ENCODE measurements around the gene CYB5RL. TPM values are rescaled to one million over a fixed set of nuclear protein-coding genes. Genes with fewer than 3 reads are reported as not detected.
"Not testable (repeated sequence)": the region's sequence is repeated elsewhere in the genome, so short reads cannot be mapped to it uniquely, and the experiment has no call there.

Gene CYB5RL
- polyA plus RNA-seq, 1 of the 3 experiments (the other 2 are of a cell fraction): 3.3 TPM

DNA sequence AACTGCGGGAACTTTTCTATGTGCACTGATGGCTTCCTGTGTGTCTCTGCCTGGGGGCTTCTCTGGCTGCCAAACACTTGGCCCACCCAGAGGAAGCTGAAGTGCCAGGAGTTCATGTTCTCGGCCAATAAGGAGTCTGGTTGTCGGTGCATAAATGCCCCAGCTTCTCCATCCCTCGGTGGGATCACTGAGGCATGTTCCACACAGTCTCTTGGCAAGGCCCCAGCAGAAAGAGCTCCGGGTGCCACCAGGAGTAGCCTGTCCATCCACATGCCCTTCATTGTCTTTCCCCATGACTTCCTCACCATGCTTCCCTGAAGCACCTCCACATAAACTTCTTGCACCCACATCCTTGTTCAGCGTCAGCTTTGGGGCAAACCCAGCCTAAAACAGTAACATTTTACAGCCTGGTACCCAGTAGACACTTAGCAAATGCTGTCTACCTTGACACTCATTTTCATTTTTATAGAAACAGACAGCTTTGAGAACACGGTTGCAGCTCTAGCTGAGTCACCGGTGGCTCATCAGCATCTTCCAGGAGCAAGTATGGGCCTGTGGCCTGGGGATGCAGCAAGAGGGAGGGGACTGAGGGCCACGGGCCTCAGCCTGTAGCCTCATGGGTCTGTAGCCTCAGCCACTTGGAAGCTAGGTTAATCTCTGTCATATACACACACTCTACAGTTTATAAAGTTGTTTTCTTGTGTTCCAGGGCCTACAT lies 32.2 kb downstream of the CYB5RL start:
- no peaks in the 10 kb centered on the region for H3F3A ChIP-seq (replicated peaks; ENCODE audit: insufficient read depth)
- no peaks in the 10 kb centered on the region for H3K9me3 ChIP-seq
- CTCF ChIA-PET: interaction anchor here (1.0 to 1.3 kb wide), 2 partner anchors 13 to 46 kb away, joined by 3 to 5 read pairs; no protein-coding TSS in a partner anchor
- no peaks in the 10 kb centered on the region for H3K9me2 ChIP-seq
- no peak overlapping the region for H3K27ac ChIP-seq (ENCODE audit: low read depth in 2 of 2, low read length in 1 of 2)
- POLR2A ChIA-PET: no interaction called here
- WGBS (ENCODE audit: low lambda C conversion rate): 50% methylated on average over 5 of the region's 9 CpGs
- no peaks in the 10 kb centered on the region for H3K27me3 ChIP-seq (ENCODE audit: insufficient read depth)
- H3K4me3 ChIP-seq (ENCODE audit: low read depth in 2 of 2, low read length in 1 of 2): no peak overlapping the region
- no peaks in the 10 kb centered on the region for H3K36me3 ChIP-seq (replicated peaks in 1 of 2; ENCODE audit: control insufficient read depth in 1 of 2, insufficient read depth in 2 of 2, low read length in 1 of 2)
- H3K4me2 ChIP-seq: no peak overlapping the region
- H4K20me1 ChIP-seq (ENCODE audit: insufficient read depth): no peaks in the 10 kb centered on the region
- no peaks in the 10 kb centered on the region; a peak in 1 of 4 replicates for H3K4me1 ChIP-seq (ENCODE audit: control insufficient read depth in 1 of 2, insufficient read depth in 2 of 2, low read depth in 1 of 2, low read length in 1 of 2)
- no peak for DNase-seq
- H2AFZ ChIP-seq (ENCODE audit: low read depth): no peak overlapping the region
- TF ChIP-seq, protein P1, sequence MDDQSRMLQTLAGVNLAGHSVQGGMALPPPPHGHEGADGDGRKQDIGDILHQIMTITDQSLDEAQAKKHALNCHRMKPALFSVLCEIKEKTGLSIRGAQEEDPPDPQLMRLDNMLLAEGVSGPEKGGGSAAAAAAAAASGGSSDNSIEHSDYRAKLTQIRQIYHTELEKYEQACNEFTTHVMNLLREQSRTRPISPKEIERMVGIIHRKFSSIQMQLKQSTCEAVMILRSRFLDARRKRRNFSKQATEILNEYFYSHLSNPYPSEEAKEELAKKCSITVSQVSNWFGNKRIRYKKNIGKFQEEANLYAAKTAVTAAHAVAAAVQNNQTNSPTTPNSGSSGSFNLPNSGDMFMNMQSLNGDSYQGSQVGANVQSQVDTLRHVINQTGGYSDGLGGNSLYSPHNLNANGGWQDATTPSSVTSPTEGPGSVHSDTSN (IDR thresholded peaks at IDR 0.05): peak; percentile 86
- TF ChIP-seq JUND (IDR thresholded peaks at IDR 0.05): peak; percentile 56; the same call in 1 of the 2 replicates
- TF ChIP-seq, protein P2, sequence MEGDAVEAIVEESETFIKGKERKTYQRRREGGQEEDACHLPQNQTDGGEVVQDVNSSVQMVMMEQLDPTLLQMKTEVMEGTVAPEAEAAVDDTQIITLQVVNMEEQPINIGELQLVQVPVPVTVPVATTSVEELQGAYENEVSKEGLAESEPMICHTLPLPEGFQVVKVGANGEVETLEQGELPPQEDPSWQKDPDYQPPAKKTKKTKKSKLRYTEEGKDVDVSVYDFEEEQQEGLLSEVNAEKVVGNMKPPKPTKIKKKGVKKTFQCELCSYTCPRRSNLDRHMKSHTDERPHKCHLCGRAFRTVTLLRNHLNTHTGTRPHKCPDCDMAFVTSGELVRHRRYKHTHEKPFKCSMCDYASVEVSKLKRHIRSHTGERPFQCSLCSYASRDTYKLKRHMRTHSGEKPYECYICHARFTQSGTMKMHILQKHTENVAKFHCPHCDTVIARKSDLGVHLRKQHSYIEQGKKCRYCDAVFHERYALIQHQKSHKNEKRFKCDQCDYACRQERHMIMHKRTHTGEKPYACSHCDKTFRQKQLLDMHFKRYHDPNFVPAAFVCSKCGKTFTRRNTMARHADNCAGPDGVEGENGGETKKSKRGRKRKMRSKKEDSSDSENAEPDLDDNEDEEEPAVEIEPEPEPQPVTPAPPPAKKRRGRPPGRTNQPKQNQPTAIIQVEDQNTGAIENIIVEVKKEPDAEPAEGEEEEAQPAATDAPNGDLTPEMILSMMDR (IDR thresholded peaks at IDR 0.05): no peak
- TF ChIP-seq FOSL2 (IDR thresholded peaks at IDR 0.05; ENCODE audit: borderline replicate concordance, low read depth): peak; percentile 84
- no peak overlapping the region for H3K9ac ChIP-seq
- no peaks in the 10 kb centered on the region for H3K79me2 ChIP-seq (ENCODE audit: insufficient read depth)

DNA sequence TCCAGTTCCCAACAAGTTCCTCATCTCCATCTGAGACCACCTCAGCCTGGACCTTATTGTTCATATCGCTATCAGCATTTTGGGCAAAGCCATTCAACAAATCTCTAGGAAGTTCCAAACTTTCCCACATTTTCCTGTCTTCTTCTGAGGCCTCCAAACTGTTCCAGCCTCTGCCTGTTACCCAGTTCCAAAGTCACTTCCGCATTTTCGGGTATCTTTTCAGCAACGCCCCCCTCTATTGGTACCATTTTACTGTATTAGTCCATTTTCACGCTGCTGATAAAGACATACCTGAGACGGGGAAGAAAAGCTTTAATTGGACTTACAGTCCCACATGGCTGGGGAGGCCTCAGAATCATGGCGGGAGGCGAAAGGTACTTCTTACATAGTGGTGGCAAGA lies 33.5 kb downstream of the CYB5RL start:
- H3K4me1 ChIP-seq (ENCODE audit: control insufficient read depth in 1 of 2, insufficient read depth in 2 of 2, low read depth in 1 of 2, low read length in 1 of 2); H3K9ac ChIP-seq; POLR2A ChIA-PET; H3F3A ChIP-seq (replicated peaks; ENCODE audit: insufficient read depth); H3K9me2 ChIP-seq; H3K27ac ChIP-seq (ENCODE audit: low read depth in 2 of 2, low read length in 1 of 2); H3K4me3 ChIP-seq (ENCODE audit: low read depth in 2 of 2, low read length in 1 of 2); CTCF ChIA-PET; H3K79me2 ChIP-seq (ENCODE audit: insufficient read depth); H3K9me3 ChIP-seq; H2AFZ ChIP-seq (ENCODE audit: low read depth); H4K20me1 ChIP-seq (ENCODE audit: insufficient read depth); H3K27me3 ChIP-seq (ENCODE audit: insufficient read depth); H3K4me2 ChIP-seq; H3K36me3 ChIP-seq (replicated peaks in 1 of 2; ENCODE audit: control insufficient read depth in 1 of 2, insufficient read depth in 2 of 2, low read length in 1 of 2); DNase-seq: not testable (repeated sequence)
- WGBS (ENCODE audit: low lambda C conversion rate): 96% methylated on average over 8 of the region's 8 CpGs

DNA sequence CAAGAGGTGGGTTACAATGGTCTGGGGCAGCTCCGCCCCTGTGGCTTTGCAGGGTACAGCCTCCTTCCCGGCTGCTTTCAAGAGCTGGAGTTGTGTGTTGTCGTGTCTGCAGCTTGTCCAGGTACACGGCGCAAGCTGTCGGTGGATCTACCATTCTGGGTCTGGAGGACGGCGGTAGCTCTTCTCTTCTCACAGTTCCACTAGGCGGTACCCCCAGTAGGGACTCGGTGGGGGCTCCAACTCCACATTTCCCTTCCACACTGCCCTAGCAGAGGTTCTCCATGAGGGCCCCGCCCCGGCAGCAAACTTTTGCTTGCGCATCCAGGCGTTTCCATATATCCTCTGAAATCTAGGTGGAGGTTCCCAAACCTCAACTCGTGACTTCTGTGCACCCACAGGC lies 34.7 kb downstream of the CYB5RL start:
- Histone ChIP-seq H3K27me3 (ENCODE audit: insufficient read depth) (no peaks in the 10 kb centered on the region), H3K9me3 (no peaks in the 10 kb centered on the region), H3K4me1 (ENCODE audit: control insufficient read depth in 1 of 2, insufficient read depth in 2 of 2, low read depth in 1 of 2, low read length in 1 of 2) (no peaks in the 10 kb centered on the region; a peak in 1 of 4 replicates), H3K4me3 (ENCODE audit: low read depth in 2 of 2, low read length in 1 of 2) (no peak overlapping the region), H2AFZ (ENCODE audit: low read depth) (no peak overlapping the region), H3F3A (replicated peaks; ENCODE audit: insufficient read depth) (no peaks in the 10 kb centered on the region), H3K36me3 (replicated peaks in 1 of 2; ENCODE audit: control insufficient read depth in 1 of 2, insufficient read depth in 2 of 2, low read length in 1 of 2) (no peaks in the 10 kb centered on the region), H4K20me1 (ENCODE audit: insufficient read depth) (no peaks in the 10 kb centered on the region), H3K79me2 (ENCODE audit: insufficient read depth) (no peaks in the 10 kb centered on the region), H3K9ac (no peak overlapping the region), H3K9me2 (no peaks in the 10 kb centered on the region), H3K4me2 (no peak overlapping the region), H3K27ac (ENCODE audit: low read depth in 2 of 2, low read length in 1 of 2) (no peak overlapping the region)
- ChIA-PET POLR2A (no interaction called here), CTCF (no interaction called here)
- 84% methylated on average over 3 of the region's 15 CpGs for WGBS (ENCODE audit: low lambda C conversion rate)
- DNase-seq: no peak
- TF ChIP-seq NRF1 (IDR thresholded peaks at IDR 0.05; ENCODE audit: low read depth, low read length): no peak
- no peak for TF ChIP-seq POLR2AphosphoS5 (IDR thresholded peaks at IDR 0.05; ENCODE audit: low read depth, low read length)
- TF ChIP-seq RAD21 (IDR thresholded peaks at IDR 0.05; ENCODE audit: low read length): no peak
- no peak for TF ChIP-seq MEF2A (IDR thresholded peaks at IDR 0.05; ENCODE audit: borderline replicate concordance, low read depth)
- TF ChIP-seq MXI1 (IDR thresholded peaks at IDR 0.05; ENCODE audit: low read depth, low read length): no peak
- TF ChIP-seq SMC3 (IDR thresholded peaks at IDR 0.05; ENCODE audit: low read depth, low read length): no peak
- no peak for TF ChIP-seq ELF1 (IDR thresholded peaks at IDR 0.05)
- no peak for TF ChIP-seq YY1 (IDR thresholded peaks at IDR 0.05; ENCODE audit: low read depth)
- TF ChIP-seq, protein P3, sequence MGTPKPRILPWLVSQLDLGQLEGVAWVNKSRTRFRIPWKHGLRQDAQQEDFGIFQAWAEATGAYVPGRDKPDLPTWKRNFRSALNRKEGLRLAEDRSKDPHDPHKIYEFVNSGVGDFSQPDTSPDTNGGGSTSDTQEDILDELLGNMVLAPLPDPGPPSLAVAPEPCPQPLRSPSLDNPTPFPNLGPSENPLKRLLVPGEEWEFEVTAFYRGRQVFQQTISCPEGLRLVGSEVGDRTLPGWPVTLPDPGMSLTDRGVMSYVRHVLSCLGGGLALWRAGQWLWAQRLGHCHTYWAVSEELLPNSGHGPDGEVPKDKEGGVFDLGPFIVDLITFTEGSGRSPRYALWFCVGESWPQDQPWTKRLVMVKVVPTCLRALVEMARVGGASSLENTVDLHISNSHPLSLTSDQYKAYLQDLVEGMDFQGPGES (IDR thresholded peaks at IDR 0.05; ENCODE audit: low read depth, low read length): no peak
- no peak for TF ChIP-seq GABPA (IDR thresholded peaks at IDR 0.05; ENCODE audit: low read depth)
- TF ChIP-seq, protein P1 (IDR thresholded peaks at IDR 0.05): no peak
- TF ChIP-seq GATA2 (CRISPR knock-in tag; IDR thresholded peaks at IDR 0.05): no peak
- TF ChIP-seq, protein P2 (IDR thresholded peaks at IDR 0.05): no peak

Data from SK-N-SH (cell line).